ENCODE data around the gene FBLN1.

GRCh38 chr22:45524157-45524556 lies 21.5 kb downstream of the FBLN1 start:
- TF ChIP-seq CTCF (IDR thresholded peaks at IDR 0.05) = no peak
- TF ChIP-seq POLR2A (IDR thresholded peaks at IDR 0.05) = no peak
